ENCODE data around the gene KCNE1.
A peak's percentile ranks its signal among the peaks of the same experiment; 100 is the strongest.
"Not testable (repeated sequence)": the region's sequence is repeated elsewhere in the genome, so short reads cannot be mapped to it uniquely, and the experiment has no call there.

The KCNE1 gene

GRCh38 chr21:34511787-34512455 is at the start of gene KCNE1:
TSS of gene KCNE1 (minus strand) at chr21:34512210. CDS start at chr21:34449634, 62,576 bp downstream.
- DNase-seq: no peak

GRCh38 chr21:34561806-34562205 is 49.8 kb upstream of the KCNE1 start:
- no peak for DNase-seq

DNA sequence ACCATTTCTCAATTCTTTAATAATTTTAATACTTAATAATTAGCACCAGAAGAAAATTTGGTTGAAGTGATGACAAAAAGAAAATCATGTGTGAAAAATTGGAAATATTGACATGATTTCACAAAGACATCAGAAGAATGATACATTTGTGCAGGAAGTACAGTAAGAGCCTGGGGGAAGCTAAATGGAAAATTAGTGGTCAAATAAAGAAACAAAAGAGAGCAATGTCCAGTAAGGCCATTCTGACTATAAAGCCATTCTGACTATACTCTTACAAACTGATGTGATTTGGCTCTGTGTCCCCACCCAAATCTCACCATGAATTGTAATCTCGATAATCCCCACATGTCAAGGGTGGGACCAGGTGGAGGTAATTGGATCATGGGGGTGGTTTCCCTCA is 48.6 kb upstream of the KCNE1 start:
- no peak for DNase-seq

- DNase-seq: no peak
Observed at GRCh38 chr21:34560021-34560420, 48.0 kb upstream of the KCNE1 start.

- no peak for DNase-seq
Observed at GRCh38 chr21:34559089-34559631, 47.1 kb upstream of the KCNE1 start.

- DNase-seq: no peak
Observed at GRCh38 chr21:34558166-34558565, 46.2 kb upstream of the KCNE1 start.

DNA sequence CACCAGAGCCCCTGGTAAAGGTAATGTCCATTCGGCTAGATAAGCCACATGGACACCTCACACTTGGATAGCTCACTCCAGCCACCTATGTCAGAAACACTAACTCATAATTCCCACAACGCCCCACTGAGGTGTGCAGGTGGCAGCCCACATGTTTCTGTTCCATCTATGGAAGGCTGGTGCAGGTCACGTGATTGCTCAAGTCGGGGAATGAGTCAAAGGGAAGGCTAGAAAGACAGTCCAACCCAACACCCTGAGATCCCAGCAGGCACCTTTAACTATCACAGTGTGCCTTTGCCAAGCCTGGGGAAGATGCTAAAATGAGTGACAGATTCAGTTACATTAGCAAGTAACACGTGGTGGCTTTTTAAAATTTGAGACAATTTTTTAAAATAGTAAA is 45.3 kb upstream of the KCNE1 start:
- DNase-seq: no peak

GRCh38 chr21:34554670-34555069 is 42.7 kb upstream of the KCNE1 start:
- DNase-seq: not testable (repeated sequence)

GRCh38 chr21:34554227-34554626 is 42.2 kb upstream of the KCNE1 start:
- no peak for DNase-seq

DNA sequence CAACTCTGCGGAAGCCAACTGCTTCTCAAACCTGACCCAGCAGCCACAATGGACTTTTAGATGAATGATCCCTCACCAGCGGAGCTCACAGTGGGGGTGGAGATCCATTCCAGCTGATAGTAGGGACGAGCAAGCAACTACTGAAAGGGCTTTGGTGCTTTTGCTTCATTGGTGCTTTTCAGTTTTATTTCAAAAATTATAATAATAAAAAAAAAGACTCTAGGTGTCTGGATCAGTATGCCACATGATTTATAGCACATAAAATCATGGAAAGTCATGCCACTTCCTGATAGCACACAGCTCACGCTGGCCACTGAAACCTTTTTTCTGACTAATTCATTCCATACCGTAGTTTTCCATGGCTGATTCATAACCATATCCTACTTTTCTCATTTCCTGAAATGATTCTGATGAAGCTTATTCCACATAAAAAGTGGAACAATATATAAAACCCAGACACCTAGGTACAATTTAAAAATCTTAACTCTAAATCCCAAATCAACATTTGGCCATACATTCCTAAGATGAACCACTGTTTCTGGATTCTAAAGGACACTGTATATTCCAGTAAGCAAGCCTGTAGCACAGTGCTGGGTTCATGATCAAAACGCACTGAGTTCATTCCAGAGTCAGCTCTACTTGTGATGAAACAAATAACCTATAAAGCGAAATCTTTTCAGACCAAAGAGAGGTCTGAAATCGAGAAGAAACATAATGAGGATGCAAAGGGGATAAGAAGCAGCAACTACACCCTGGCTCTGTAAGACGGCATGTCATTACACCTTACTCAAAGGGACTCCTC is 41.3 kb upstream of the KCNE1 start:
- DNase-seq: no peak

DNA sequence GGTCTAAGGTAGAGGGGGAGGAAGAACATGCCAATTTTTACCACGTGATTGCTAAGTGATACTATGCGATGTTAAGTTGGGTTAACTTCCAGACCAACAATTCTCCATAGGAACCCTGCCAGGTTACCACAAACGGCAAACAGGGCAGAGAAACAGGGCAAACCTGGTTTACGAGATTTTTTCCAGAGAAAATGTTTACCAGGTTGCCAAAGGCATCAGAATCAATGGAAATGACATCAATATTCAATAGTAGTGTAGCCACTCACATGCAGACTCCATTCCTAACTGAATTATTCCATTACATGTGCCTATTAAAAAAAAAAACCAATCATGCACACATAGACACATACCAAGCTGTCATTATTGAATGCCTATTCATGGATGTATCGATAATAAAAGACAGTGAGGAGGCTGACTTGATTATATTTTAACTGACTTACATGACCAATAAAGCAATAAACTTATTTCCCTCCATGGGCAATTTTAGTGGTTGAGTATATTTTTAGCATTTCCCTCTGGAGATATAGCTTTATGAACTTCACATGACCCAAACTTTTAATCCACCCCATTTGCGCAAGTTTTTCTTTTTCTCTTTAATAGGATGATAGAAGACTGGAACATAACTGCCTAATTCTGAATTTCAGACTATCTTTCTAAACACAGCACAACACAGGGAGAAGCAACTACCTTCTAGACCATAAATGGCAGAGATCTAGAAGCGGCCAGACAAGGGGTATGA is 40.5 kb upstream of the KCNE1 start:
- no peak for DNase-seq

DNA sequence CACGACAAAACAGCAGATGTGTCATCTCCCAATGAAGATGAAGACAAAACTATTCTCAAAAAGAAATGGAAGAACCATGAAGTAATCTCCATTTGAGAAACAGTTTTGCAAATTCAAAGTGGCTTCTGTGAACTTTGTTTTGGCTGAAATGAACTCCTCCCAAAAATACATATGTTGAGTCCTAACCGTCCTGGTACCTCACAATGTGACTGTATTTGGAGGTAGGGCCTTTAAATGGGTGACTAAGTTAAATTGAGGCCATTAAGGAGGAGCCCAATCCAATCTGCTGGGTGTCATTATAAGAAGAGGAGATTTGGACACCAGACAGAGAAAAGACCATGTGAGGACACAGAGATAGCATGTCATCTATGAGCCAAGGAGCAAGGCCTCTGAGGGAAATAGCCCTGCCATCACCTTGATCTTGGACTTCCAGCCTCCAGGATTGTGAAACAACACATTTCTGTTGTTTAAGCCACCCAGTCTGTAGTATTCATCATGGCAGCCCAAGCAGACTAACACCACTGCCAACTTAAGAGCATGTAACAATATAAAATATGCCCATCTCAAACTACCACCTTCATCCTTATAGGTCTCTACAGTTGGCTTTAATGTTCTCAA is 38.3 kb upstream of the KCNE1 start:
- DNase-seq: no peak

DNA sequence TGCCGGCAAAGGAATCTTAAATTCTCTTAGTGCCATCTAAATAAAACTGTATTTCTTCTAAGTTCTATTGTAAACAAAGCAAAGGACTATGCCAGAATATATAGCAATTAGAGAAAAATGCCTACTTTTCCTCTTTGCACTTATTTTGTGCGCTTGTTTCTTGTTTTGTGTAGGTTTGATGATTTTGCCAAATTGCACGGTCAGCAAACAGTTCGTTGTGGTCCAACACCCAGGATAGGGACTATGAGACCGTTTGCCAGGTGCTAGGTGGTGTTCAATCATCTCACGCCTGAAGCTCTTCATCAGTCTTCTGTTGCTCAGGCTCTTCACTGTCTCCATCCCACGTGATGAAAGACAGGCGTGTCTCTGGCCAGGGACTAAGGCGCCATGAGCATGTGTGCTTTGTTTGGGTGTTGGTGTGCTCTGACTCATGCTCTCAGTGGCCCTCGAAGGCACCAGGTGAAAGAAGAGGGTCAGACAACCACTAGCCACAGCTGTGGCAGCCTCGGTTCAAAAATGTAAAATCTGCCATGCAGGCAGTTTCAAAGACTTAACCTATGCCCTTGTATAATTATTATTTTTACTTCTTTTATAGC is 36.9 kb upstream of the KCNE1 start:
- peak; percentile 24 for DNase-seq

- DNase-seq: no peak
Observed at GRCh38 chr21:34546542-34546941, 34.5 kb upstream of the KCNE1 start.

GRCh38 chr21:34545079-34545884 is 33.3 kb upstream of the KCNE1 start:
- DNase-seq: peak; percentile 52

DNA sequence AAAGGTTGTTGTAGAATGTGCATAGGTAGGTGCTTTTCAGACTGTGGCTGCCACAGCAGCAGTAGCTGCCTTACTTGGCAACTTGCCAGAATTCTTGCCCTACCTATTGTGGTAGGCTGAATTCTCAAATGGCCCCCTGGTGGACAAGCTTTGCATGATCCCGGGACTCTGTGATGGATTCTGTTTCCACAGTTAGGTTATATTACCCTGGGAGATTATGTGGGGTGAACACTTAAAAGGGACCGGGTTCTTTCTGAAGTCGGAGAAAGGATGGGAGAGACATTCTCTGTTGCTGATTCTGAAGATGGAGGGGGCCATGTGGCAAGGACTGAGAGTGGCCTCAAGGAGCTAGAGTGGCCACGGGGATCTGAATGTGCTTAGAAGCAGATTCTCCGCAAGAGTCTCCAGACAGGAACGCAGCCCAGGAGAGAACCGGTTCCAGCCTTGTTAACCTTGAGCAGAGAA is 32.1 kb upstream of the KCNE1 start:
- DNase-seq: peak; percentile 95

GRCh38 chr21:34543017-34543416 is 31.0 kb upstream of the KCNE1 start:
- DNase-seq: no peak

DNA sequence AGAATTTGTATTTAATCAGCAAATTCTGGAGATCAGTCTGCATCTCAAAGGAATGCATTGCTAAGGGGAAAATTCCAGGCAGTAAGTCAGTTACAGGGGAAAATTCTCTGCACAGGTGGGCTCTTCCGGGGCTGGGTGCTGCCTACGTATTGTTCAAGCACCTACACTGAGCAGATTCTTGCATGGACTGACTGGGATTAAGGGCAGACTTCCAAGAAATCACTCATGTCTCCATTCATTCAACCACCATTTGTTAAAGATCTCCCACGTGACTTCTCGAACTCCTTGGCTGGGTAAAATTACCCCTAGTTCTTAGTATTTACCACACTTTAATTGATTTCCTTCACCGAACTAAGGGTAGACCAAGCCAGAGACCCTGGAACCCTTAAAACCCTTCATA is 28.2 kb upstream of the KCNE1 start:
- DNase-seq: no peak

- DNase-seq: no peak
Observed at GRCh38 chr21:34537838-34538237, 25.8 kb upstream of the KCNE1 start.

GRCh38 chr21:34536820-34537219 is 24.8 kb upstream of the KCNE1 start:
- DNase-seq: no peak

GRCh38 chr21:34536311-34536710 is 24.3 kb upstream of the KCNE1 start:
- DNase-seq: peak; percentile 64

- DNase-seq: no peak
Observed at GRCh38 chr21:34535886-34536285, 23.9 kb upstream of the KCNE1 start.

Data from NCI-H69 (cell line).